H1 (cell line): Measurements from ENCODE around the gene RAD54L. TPM values are rescaled to one million over a fixed set of nuclear protein-coding genes. Genes with fewer than 3 reads are reported as not detected.

ENCODE experiments used
- SAP30 ChIP-seq: fragments of 300-600 bp; sonication (generic); IDR thresholded peaks from 2 replicates; pipeline ENCODE4 v1.7.1; 2012; ENCODE audit warnings: low read length, moderate library complexity, mild to moderate bottlenecking, inconsistent platforms; ENCODE audit not compliant: insufficient read depth, insufficient replicate concordance
- SIN3A ChIP-seq, 2 experiments: IDR thresholded peaks in 1 of 2; conservative IDR thresholded peaks in 1 of 2; 2 replicates each; pipeline ENCODE4 v1.6.1; 2011 to 2012; ENCODE audit warnings: low read length in 2 of 2, improper control_type of control experiment in 1 of 2, low read depth in 1 of 2, mild to moderate bottlenecking in 1 of 2
- SP4 ChIP-seq: IDR thresholded peaks from 2 replicates; pipeline ENCODE4 v1.6.1; 2012; ENCODE audit warnings: low read length, inconsistent platforms
- polyA plus RNA-seq, 7 experiments: library from polyadenylated mRNA; depleted of rRNA in 3 of 7; stranded (reverse) in 5 of 7; unstranded in 2 of 7; fragments of >200 nt in 5 of 7; fragments of 200-250 nt in 2 of 7; gene quantifications; 1 replicate in 5 of 7; 2 replicates in 1 of 7; 4 replicates in 1 of 7; pipeline versions ENCODE4 v1.2.1 to v1.2.3, GENCODE V29; 2011 to 2013; ENCODE audit warnings: missing spikeins in 2 of 7, mixed read lengths in 2 of 7
- total RNA-seq: library from RNA; stranded (reverse); fragmentation: NEBNext Ultra II Directional; extraction: Animal tissue kit (Norgen Biotek cat#: 25700); gene quantifications from 2 replicates; pipeline ENCODE4 v1.2.1, GENCODE V29; 2021
- TF ChIP-seq, protein P1 (sequence below): IDR thresholded peaks from 2 replicates; pipeline ENCODE4 v1.6.1; 2012; ENCODE audit warnings: inconsistent platforms

The RAD54L gene
- total and polyA plus RNA-seq, 2 of the 8 experiments (the other 6 are each of a cell fraction or from before 2014, with no cell fraction given), result 43.5 to 50.3 TPM

DNA sequence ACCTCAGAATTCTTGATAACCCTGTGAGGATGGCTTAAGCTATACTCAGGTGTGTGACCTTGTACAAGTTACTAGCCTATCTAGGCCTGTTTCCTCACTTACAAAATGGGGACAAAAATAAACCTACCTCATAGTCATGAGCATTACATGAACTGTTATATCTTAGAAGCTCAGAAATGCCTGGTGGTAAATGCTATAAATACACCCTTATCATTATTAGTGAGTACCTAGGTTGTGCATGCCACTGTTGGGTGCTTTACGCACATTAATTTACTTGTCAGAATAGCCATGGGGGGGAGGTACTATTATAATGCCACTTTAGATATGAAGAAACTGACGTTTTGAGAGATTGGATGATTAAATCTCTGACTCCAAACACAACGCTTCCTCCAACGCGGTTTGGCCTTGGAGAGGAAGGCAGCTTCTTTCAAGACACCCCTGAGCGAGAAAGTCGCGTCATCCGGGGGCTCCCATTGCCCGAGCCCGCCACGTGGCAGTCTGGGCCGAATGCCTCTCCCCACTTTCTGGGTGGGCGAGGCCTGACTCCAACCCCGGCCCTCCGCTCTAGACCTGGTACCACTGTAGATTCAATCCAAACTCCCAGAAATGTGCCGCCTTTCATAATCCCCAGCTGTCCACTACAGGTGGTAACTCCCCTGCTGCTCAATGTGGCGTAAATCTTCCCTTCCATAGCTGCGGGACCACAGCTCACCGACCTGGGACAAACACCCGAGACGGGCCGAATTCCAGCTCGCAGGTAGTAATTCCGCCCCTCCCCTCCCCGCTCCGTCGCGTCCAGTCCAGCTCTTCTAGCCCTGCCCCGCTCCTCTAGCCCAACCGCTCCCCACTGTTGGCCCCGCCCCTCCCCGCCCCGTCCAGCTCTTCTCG, 771 bp upstream of the RAD54L start (continued):
- TF ChIP-seq, protein P1, sequence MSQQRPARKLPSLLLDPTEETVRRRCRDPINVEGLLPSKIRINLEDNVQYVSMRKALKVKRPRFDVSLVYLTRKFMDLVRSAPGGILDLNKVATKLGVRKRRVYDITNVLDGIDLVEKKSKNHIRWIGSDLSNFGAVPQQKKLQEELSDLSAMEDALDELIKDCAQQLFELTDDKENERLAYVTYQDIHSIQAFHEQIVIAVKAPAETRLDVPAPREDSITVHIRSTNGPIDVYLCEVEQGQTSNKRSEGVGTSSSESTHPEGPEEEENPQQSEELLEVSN, result 0 out of 2 replicates have a peak, but pooled peaks have one; percentile 61
- TF ChIP-seq SAP30 (peak; percentile 51), SIN3A (conservative IDR thresholded peaks at IDR 0.05 in 1 of 2, IDR thresholded peaks at IDR 0.05 in 1 of 2; ENCODE audit: low read depth in 1 of 2, low read length in 2 of 2) (peak in 1 of 2 experiments; percentile 26; a peak in 1 of 4 replicates), SP4 (peak; percentile 66; the same call in 1 of the 2 replicates)
